Hindlimb muscle (tissue), 1 donor: ENCODE results near the gene ATP10A. TPM values are rescaled to one million over a fixed set of nuclear protein-coding genes. Genes with fewer than 3 reads are reported as not detected.

Experiments
- DNase-seq: peaks from one replicate; pipeline ENCODE4 v3.0.0-alpha.2; 2013
- polyA plus RNA-seq: library from polyadenylated mRNA; unstranded; fragments of 120-200 nt; gene quantifications from one replicate; pipeline ENCODE4 v1.2.1, GENCODE V29; 2013; ENCODE audit not compliant: insufficient read length

The ATP10A gene
- polyA plus RNA-seq, 1 donor, result 2.9 TPM

- DNase-seq, result no peak
Measured at GRCh38 chr15:25715536-25716413, 147.4 kb downstream of the ATP10A start.

- no peak for DNase-seq
Measured at GRCh38 chr15:25714538-25714840, 148.6 kb downstream of the ATP10A start.

- DNase-seq, result no peak
Measured at GRCh38 chr15:25713736-25714537, 149.2 kb downstream of the ATP10A start.

GRCh38 chr15:25712961-25713355, 150.2 kb downstream of the ATP10A start:
- DNase-seq, result no peak

- DNase-seq, result no peak
Measured at GRCh38 chr15:25712192-25712960, 150.8 kb downstream of the ATP10A start.

GRCh38 chr15:25711691-25712090, 151.4 kb downstream of the ATP10A start:
- no peak for DNase-seq

- no peak for DNase-seq
Measured at GRCh38 chr15:25711164-25711563, 152.0 kb downstream of the ATP10A start.

- no peak for DNase-seq
Measured at GRCh38 chr15:25710184-25710583, 152.9 kb downstream of the ATP10A start.

GRCh38 chr15:25709437-25710159, 153.5 kb downstream of the ATP10A start:
- no peak for DNase-seq

- no peak for DNase-seq
Measured at GRCh38 chr15:25708391-25708790, 154.7 kb downstream of the ATP10A start.

GRCh38 chr15:25707656-25708365, 155.3 kb downstream of the ATP10A start:
- DNase-seq, result no peak

GRCh38 chr15:25706176-25706955, 156.8 kb downstream of the ATP10A start:
- DNase-seq, result no peak

GRCh38 chr15:25705433-25706115, 157.6 kb downstream of the ATP10A start:
- DNase-seq, result no peak

- no peak for DNase-seq
Measured at GRCh38 chr15:25703726-25704125, 159.4 kb downstream of the ATP10A start.

- no peak for DNase-seq
Measured at GRCh38 chr15:25701721-25702465, 161.2 kb downstream of the ATP10A start.

- DNase-seq, result no peak
Measured at GRCh38 chr15:25700916-25701315, 162.2 kb downstream of the ATP10A start.

GRCh38 chr15:25697586-25697985, 165.5 kb downstream of the ATP10A start:
- no peak for DNase-seq

GRCh38 chr15:25695875-25696760, 167.0 kb downstream of the ATP10A start:
- no peak for DNase-seq
